Epithelial cell of esophagus (primary cell): ENCODE measurements around the gene CNNM4.
A peak's percentile ranks its signal among the peaks of the same experiment; 100 is the strongest.

Experiments used
- DNase-seq: peaks from one replicate; pipeline ENCODE4 v3.0.0; 2010; ENCODE audit warnings: low read depth
- H3K4me3 ChIP-seq: 2 replicates; pipeline ENCODE4 v1.5.1; 2011; ENCODE audit warnings: mild to moderate bottlenecking, low read length, control low read depth
- CTCF ChIP-seq: IDR thresholded peaks from 2 replicates; pipeline ENCODE4 v1.5.1; 2011; ENCODE audit warnings: low read depth, mild to moderate bottlenecking, low read length, control low read depth, inconsistent platforms; ENCODE audit not compliant: insufficient read depth; ENCODE audit errors: missing control alignments

CNNM4 gene

GRCh38 chr2:96832754-96833507 is 72.2 kb downstream of the CNNM4 start:
- no peak for TF ChIP-seq CTCF
- no peak overlapping the region for H3K4me3 ChIP-seq

GRCh38 chr2:96835830-96836229 is 75.1 kb downstream of the CNNM4 start:
- TF ChIP-seq CTCF, result no peak
- no peak for DNase-seq
- H3K4me3 ChIP-seq, result no peak overlapping the region

More at GRCh38 chr2:96832754-96833507, 72.2 kb downstream of the CNNM4 start:
- peak; percentile 62 for DNase-seq

GRCh38 chr2:96837575-96837974 is 76.9 kb downstream of the CNNM4 start:
- TF ChIP-seq CTCF, result no peak
- no peak for DNase-seq
- H3K4me3 ChIP-seq, result no peak overlapping the region

GRCh38 chr2:96838345-96839292 is 77.9 kb downstream of the CNNM4 start:
- no peak overlapping the region for H3K4me3 ChIP-seq
- no peak for DNase-seq
- TF ChIP-seq CTCF, result no peak

- no peak overlapping the region for H3K4me3 ChIP-seq
- DNase-seq, result no peak
- no peak for TF ChIP-seq CTCF
Observed at GRCh38 chr2:96839293-96839874, 78.7 kb downstream of the CNNM4 start.

GRCh38 chr2:96839875-96840850 is 79.5 kb downstream of the CNNM4 start:
- TF ChIP-seq CTCF, result no peak
- H3K4me3 ChIP-seq, result no peak overlapping the region
- no peak for DNase-seq
